PC-3 (cell line): ENCODE results near the gene BRD3. TPM values are rescaled to one million over a fixed set of nuclear protein-coding genes. Genes with fewer than 3 reads are reported as not detected.

Source experiments
- ATAC-seq: fragments of 200-7000 bp; cut with Tn5 transposase; 2 replicates; pipeline ENCODE4 v1.9.1; 2020; ENCODE audit warnings: mild to moderate bottlenecking, moderate library complexity
- BruUV-seq: library from RNA; stranded (reverse); fragments of 400-500 nt; replicated peaks from 2 replicates; lab custom pipeline; 2021; lab: Mats Ljungman, UMichigan
- CTCF ChIA-PET: fragments of 300-600 bp; sonication (Branson Sonifier 250); formaldehyde crosslinking; loops from one replicate; lab custom pipeline; 2022; ENCODE audit warnings: antibody characterized with exemption; lab: Charles Lee
- POLR2A ChIA-PET: fragments of 300-600 bp; sonication (Branson Sonifier 250); formaldehyde crosslinking; loops from one replicate; lab custom pipeline; 2022; ENCODE audit warnings: antibody characterized with exemption; ENCODE audit not compliant: unreplicated experiment; lab: Charles Lee
- DNase-seq: peaks from one replicate; pipeline ENCODE4 v3.0.0-alpha.2; 2015
- H2AFZ ChIP-seq: fragments of 300-600 bp; sonication (generic); 2 replicates; pipeline ENCODE4 v1.6.0; 2016; ENCODE audit warnings: antibody characterized with exemption, low read length
- H3F3A ChIP-seq: fragments of 300-600 bp; sonication (generic); one replicate; pipeline ENCODE4 v1.6.0; 2017; ENCODE audit warnings: antibody characterized with exemption, low read length, control low read depth, mild to moderate bottlenecking; ENCODE audit not compliant: unreplicated experiment
- H3K27ac ChIP-seq: fragments of 300-600 bp; sonication (generic); 2 replicates; pipeline ENCODE4 v1.5.1; 2016; ENCODE audit warnings: mild to moderate bottlenecking, low read length
- H3K27me3 ChIP-seq: fragments of 300-600 bp; sonication (generic); 2 replicates; pipeline ENCODE4 v1.6.1; 2016; ENCODE audit warnings: low read length, mixed read lengths
- H3K36me3 ChIP-seq: fragments of 300-600 bp; sonication (generic); 2 replicates; pipeline ENCODE4 v1.6.1; 2016; ENCODE audit warnings: low read depth, mixed run types, low read length, mixed read lengths
- H3K4me1 ChIP-seq: fragments of 300-600 bp; sonication (generic); 2 replicates; pipeline ENCODE4 v1.5.1; 2016; ENCODE audit warnings: low read length; ENCODE audit not compliant: insufficient read depth
- H3K4me2 ChIP-seq: fragments of 300-600 bp; sonication (generic); 2 replicates; pipeline ENCODE4 v1.6.0; 2016; ENCODE audit warnings: low read length
- H3K4me3 ChIP-seq: fragments of 300-600 bp; sonication (generic); 2 replicates; pipeline ENCODE4 v1.5.1; 2016; ENCODE audit warnings: mild to moderate bottlenecking, low read length, mixed read lengths
- H3K79me2 ChIP-seq: fragments of 300-600 bp; sonication (generic); 2 replicates; pipeline ENCODE4 v1.6.1; 2017; ENCODE audit warnings: low read length, mixed read lengths
- H3K9ac ChIP-seq: fragments of 300-600 bp; sonication (generic); 2 replicates; pipeline ENCODE4 v1.6.0; 2016; ENCODE audit warnings: mild to moderate bottlenecking, low read length
- H3K9me2 ChIP-seq: fragments of 300-600 bp; sonication (generic); replicated peaks from 2 replicates; pipeline ENCODE4 v1.6.1; 2016; ENCODE audit warnings: mixed run types, low read length, mixed read lengths
- H3K9me3 ChIP-seq: fragments of 300-600 bp; sonication (generic); 2 replicates; pipeline ENCODE4 v1.6.1; 2016; ENCODE audit warnings: low read length, mixed read lengths
- H4K20me1 ChIP-seq: fragments of 300-600 bp; sonication (generic); 2 replicates; pipeline ENCODE4 v1.6.1; 2016; ENCODE audit warnings: low read length, mixed read lengths
- CTCF ChIP-seq: fragments of 300-600 bp; sonication (generic); conservative IDR thresholded peaks from 2 replicates; pipeline ENCODE4 v1.5.1; 2017; ENCODE audit warnings: antibody characterized with exemption, low read depth, mild to moderate bottlenecking, low read length
- EZH2 ChIP-seq: fragments of 300-600 bp; sonication (generic); IDR thresholded peaks from one replicate; pipeline ENCODE4 v1.6.1; 2017; ENCODE audit warnings: antibody characterized with exemption, mild to moderate bottlenecking, low read length; ENCODE audit not compliant: unreplicated experiment
- EZH2phosphoT487 ChIP-seq: fragments of 300-600 bp; sonication (generic); IDR thresholded peaks from 2 replicates; pipeline ENCODE4 v1.6.1; 2018; ENCODE audit warnings: mild to moderate bottlenecking, antibody characterized with exemption, low read length, borderline replicate concordance
- intact Hi-C: fragments of 100-400 bp; cut with micrococcal nuclease; formaldehyde crosslinking; loops from 2 replicates; pipeline ENCODE4 v1.9.0; 2023
- total RNA-seq: library from RNA; depleted of rRNA; stranded (reverse); fragments of >200 nt; gene quantifications from 2 replicates; pipeline ENCODE4 v1.2.3, GENCODE V29; 2014

The BRD3 gene
- total RNA-seq, 1 experiment from 2014 or later, result 5.5 TPM

DNA sequence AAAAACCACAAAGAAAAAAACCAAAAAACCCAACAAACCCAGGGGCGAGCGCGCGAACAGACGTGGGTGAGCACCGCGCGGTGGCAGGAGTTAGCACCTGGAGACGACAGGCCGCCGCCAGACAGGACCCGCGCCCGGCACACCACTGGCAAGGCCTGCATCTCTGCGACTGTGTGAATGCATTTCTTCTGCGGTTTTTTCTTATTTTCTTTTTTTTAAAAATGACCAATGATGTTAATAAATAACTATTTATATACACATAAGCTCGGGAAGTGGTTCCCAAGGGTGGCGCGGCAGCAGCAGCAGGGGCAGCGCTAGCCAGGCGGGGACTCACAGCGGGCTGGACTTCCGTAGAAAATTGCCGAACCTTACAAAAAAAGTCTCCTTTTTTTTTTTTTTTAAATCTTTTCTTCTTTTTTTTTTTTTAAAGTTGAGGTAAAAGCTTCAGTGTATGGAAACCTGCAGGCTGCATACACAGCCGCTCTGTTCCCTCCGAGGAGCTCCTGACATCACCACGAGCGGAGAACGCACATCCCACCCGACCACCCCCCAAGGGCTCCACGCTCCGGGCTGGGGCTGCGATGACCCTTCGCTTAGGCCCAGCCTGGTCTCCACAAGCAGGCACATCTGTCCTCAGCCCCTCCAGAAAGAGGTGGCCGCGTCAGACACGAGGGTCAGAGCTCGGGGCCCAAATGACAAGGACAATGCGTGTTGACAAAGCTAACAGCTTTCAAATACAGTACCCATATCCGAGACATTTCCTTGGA lies 35.2 kb downstream of the BRD3 start:
- H3K27ac ChIP-seq, result no peak overlapping the region
- ATAC-seq (no peak), DNase-seq (no peak)
- H3F3A ChIP-seq, result no peaks in the 10 kb centered on the region
- H3K27me3 ChIP-seq, result no peaks in the 10 kb centered on the region
- ChIA-PET CTCF (no interaction called here), POLR2A (no interaction called here)
- H3K4me2 ChIP-seq, result no peak overlapping the region
- intact Hi-C loops, result no loop called here
- H4K20me1 ChIP-seq, result no peaks in the 10 kb centered on the region
- no peaks in the 10 kb centered on the region for H3K4me1 ChIP-seq
- H3K4me3 ChIP-seq, result no peak overlapping the region
- no peaks in the 10 kb centered on the region; the same call in 1 of the 2 replicates for H3K36me3 ChIP-seq
- BruUV-seq, result no TSS peak
- no peak overlapping the region for H2AFZ ChIP-seq
- no peak for TF ChIP-seq EZH2
- no peak for TF ChIP-seq CTCF
- TF ChIP-seq EZH2phosphoT487, result no peak
- no peaks in the 10 kb centered on the region for H3K9me3 ChIP-seq
- H3K9ac ChIP-seq, result no peak overlapping the region
- no peaks in the 10 kb centered on the region for H3K79me2 ChIP-seq
- no peaks in the 10 kb centered on the region for H3K9me2 ChIP-seq

GRCh38 chr9:134031783-134032182 lies 36.0 kb downstream of the BRD3 start:
- POLR2A ChIA-PET, result no interaction called here
- Histone ChIP-seq H3K36me3 (no peaks in the 10 kb centered on the region; the same call in 1 of the 2 replicates), H3K79me2 (no peaks in the 10 kb centered on the region), H2AFZ (no peak overlapping the region), H3K27ac (no peak overlapping the region), H3K9me3 (no peaks in the 10 kb centered on the region), H4K20me1 (no peaks in the 10 kb centered on the region), H3F3A (no peaks in the 10 kb centered on the region), H3K27me3 (no peaks in the 10 kb centered on the region), H3K4me2 (no peak overlapping the region), H3K4me3 (no peak overlapping the region), H3K9me2 (no peaks in the 10 kb centered on the region), H3K4me1 (no peaks in the 10 kb centered on the region), H3K9ac (no peak overlapping the region)
- TF ChIP-seq CTCF (no peak), EZH2 (no peak), EZH2phosphoT487 (no peak)
- no peak for DNase-seq
- intact Hi-C loops, result no loop called here
- ATAC-seq, result no peak
- CTCF ChIA-PET, result no interaction called here
- TSS peak; percentile 13 for BruUV-seq

DNA sequence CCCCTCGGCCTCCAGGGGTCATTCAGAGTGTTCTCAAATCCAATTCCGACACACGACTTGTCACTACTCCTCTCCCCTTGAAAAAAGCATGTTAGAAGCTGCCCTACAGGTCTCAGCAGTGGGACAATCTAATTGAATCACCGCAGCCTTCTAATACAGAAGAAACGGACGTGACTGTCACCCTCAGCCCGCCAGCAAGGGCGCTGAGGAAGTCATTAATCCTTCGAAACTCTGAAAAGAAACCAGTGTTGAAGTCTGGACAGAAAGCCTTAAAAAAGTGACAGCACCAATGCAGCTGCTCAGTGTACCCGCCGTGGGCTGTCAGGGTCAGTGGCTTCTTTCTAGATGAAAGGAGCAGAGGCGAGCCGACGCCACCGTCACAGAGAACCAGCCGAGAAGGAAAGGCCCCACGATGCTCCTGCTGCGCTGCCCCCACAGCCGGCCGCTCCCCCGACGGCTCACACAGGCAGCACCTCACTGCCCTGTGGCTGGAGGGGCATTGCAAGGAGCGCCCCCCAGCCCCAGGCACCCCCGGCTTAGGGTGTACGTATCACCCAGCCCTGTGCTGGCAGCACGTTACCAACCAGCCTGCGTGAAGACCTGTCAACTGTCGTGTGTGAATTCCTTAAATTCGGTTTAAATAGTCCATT lies 36.9 kb downstream of the BRD3 start:
- DNase-seq, result no peak
- Histone ChIP-seq H4K20me1 (no peaks in the 10 kb centered on the region), H3F3A (no peaks in the 10 kb centered on the region), H3K9me2 (no peaks in the 10 kb centered on the region), H3K4me2 (no peak overlapping the region), H3K27me3 (no peaks in the 10 kb centered on the region), H3K79me2 (no peaks in the 10 kb centered on the region), H3K36me3 (no peaks in the 10 kb centered on the region; the same call in 1 of the 2 replicates), H3K9me3 (no peaks in the 10 kb centered on the region), H3K27ac (no peak overlapping the region), H3K9ac (no peak overlapping the region), H3K4me3 (no peak overlapping the region), H2AFZ (no peak overlapping the region), H3K4me1 (peaks cover 3% of the 10 kb centered on the region)
- POLR2A ChIA-PET, result no interaction called here
- intact Hi-C loops, result no loop called here
- CTCF ChIA-PET, result no interaction called here
- TF ChIP-seq CTCF, result no peak
- TF ChIP-seq EZH2phosphoT487, result no peak
- TF ChIP-seq EZH2, result no peak
- ATAC-seq, result no peak
- BruUV-seq, result no TSS peak
